ENCODE data around the gene ZNF562.

ZNF562 gene

DNA sequence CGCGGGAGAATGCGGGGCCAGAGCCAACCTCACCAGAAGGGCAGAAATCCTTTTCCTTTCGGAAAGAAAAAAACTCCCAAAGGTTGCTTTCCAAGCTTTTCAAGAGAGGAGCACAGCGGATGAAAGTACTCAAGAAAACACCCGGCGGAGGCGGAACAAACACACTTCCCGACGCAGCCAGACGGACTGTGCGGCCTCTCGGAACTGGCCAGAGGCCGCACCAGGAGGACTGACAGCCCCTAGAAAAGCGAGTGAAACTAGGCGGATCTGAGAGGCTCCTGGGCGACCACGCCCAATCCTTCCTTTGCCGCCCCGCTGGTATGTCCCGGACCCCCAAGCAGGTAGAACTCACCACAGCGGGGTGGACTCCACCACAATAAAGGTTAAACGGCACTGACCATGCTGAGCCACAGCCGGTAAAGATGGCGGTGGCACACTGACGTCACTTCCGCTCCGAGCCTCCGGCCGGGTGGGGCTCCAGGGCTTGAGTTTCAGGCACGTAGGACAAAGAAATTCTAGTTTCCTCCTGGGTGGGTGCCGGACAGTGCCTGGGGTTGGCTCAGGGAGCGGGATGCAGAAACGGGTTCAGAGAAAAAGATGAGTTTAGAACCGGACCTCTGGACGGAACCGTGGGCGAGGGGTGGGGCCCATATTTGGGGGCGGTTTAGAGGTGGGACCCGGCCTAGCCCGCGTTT lies at the start of gene ZNF562:
Gene ZNF562, minus strand, starts transcription at position 438 of the 695 bp plus-strand sequence. CDS start 14,356 bp downstream, outside the sequence.
- TF ChIP-seq, protein P1, sequence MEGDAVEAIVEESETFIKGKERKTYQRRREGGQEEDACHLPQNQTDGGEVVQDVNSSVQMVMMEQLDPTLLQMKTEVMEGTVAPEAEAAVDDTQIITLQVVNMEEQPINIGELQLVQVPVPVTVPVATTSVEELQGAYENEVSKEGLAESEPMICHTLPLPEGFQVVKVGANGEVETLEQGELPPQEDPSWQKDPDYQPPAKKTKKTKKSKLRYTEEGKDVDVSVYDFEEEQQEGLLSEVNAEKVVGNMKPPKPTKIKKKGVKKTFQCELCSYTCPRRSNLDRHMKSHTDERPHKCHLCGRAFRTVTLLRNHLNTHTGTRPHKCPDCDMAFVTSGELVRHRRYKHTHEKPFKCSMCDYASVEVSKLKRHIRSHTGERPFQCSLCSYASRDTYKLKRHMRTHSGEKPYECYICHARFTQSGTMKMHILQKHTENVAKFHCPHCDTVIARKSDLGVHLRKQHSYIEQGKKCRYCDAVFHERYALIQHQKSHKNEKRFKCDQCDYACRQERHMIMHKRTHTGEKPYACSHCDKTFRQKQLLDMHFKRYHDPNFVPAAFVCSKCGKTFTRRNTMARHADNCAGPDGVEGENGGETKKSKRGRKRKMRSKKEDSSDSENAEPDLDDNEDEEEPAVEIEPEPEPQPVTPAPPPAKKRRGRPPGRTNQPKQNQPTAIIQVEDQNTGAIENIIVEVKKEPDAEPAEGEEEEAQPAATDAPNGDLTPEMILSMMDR (IDR thresholded peaks at IDR 0.05; ENCODE audit: borderline replicate concordance, control extremely low read depth, extremely low read depth, insufficient read depth, missing control alignments): no peak
- in situ Hi-C loops (cut with MboI; ENCODE audit: low sequenced_read_pairs, unreplicated experiment): no loop called here
- peak; percentile 92 for DNase-seq (ENCODE audit: low spot score)

DNA sequence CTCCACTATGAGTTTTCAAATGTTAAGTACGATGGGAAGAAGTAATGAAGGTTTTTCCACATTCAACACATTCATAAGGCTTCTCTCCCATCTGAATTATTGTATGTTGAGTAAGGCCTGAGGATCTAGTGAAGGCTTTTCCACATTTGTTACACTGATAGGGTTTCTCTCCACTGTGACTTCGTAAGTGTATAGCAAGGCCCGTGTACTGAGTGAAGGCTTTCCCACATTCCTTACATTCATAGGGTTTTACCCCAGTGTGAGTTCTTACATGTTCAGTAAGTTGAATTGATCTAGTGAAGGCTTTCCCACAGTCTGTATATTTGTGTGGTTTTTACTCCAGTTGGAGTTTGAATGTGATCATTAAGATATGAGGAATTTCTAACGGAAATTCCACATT lies 49.3 kb upstream of the ZNF562 start:
- TF ChIP-seq, protein P1 (IDR thresholded peaks at IDR 0.05; ENCODE audit: borderline replicate concordance, control extremely low read depth, extremely low read depth, insufficient read depth, missing control alignments): no peak
- in situ Hi-C loops (cut with MboI; ENCODE audit: low sequenced_read_pairs, unreplicated experiment): no loop called here
- DNase-seq (ENCODE audit: low spot score): no peak

DNA sequence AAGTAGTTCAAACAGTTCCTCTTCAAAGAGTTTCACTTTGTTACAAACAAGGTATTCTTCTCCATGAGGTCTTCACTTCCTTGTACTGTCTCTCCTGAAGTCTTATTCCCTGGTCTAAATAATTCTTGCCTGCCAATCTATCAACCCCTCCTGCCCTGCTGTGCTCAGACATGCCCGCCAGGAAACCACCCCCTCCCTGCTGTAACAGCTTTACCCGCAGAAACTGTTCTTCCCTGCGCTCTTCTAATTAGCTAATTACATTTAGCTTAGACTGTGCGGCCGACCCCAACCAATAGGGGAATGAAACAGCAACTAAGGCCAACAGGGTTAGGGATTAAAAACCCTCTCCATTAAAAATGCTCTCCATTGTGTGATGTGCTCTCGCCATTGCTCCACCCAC lies 47.0 kb upstream of the ZNF562 start:
- in situ Hi-C loops (cut with MboI; ENCODE audit: low sequenced_read_pairs, unreplicated experiment): no loop called here
- TF ChIP-seq, protein P1 (IDR thresholded peaks at IDR 0.05; ENCODE audit: borderline replicate concordance, control extremely low read depth, extremely low read depth, insufficient read depth, missing control alignments): no peak
- DNase-seq (ENCODE audit: low spot score): no peak

GRCh38 chr19:9720541-9720940 lies 45.6 kb upstream of the ZNF562 start:
- in situ Hi-C loops (cut with MboI; ENCODE audit: low sequenced_read_pairs, unreplicated experiment): no loop called here
- DNase-seq (ENCODE audit: low spot score): no peak
- TF ChIP-seq, protein P1 (IDR thresholded peaks at IDR 0.05; ENCODE audit: borderline replicate concordance, control extremely low read depth, extremely low read depth, insufficient read depth, missing control alignments): no peak

GRCh38 chr19:9711815-9712214 lies 36.9 kb upstream of the ZNF562 start:
- DNase-seq (ENCODE audit: low spot score): no peak
- TF ChIP-seq, protein P1 (IDR thresholded peaks at IDR 0.05; ENCODE audit: borderline replicate concordance, control extremely low read depth, extremely low read depth, insufficient read depth, missing control alignments): no peak
- in situ Hi-C loops (cut with MboI; ENCODE audit: low sequenced_read_pairs, unreplicated experiment): no loop called here

- in situ Hi-C loops (cut with MboI; ENCODE audit: low sequenced_read_pairs, unreplicated experiment): no loop called here
- TF ChIP-seq, protein P1 (IDR thresholded peaks at IDR 0.05; ENCODE audit: borderline replicate concordance, control extremely low read depth, extremely low read depth, insufficient read depth, missing control alignments): no peak
- DNase-seq (ENCODE audit: low spot score): no peak
These were observed 34.4 kb upstream of the ZNF562 start for GRCh38 chr19:9709305-9709704.

Measured in GM13976 (cell line).